Liver (tissue), 9 donors: ENCODE measurements around the gene ASB8. TPM values are rescaled to one million over a fixed set of nuclear protein-coding genes. Genes with fewer than 3 reads are reported as not detected.

ENCODE experiments used
- DNase-seq: peaks from one replicate; pipeline ENCODE4 v3.0.0-alpha.2; 2017; ENCODE audit warnings: low spot score
- H3K27ac ChIP-seq, 2 donors: one replicate each; pipeline ENCODE4 v1.7.0; 2013; ENCODE audit warnings: inconsistent platforms in 2 of 2, low read length in 2 of 2, control low read depth in 1 of 2, low read depth in 1 of 2, mild to moderate bottlenecking in 1 of 2
- H3K27me3 ChIP-seq, 4 donors: one replicate each; pipeline versions ENCODE4 v1.6.1 to v1.7.0; 2013; ENCODE audit warnings: low read length in 3 of 4, inconsistent platforms in 1 of 4, mild to moderate bottlenecking in 1 of 4, moderate library complexity in 1 of 4; ENCODE audit not compliant: control insufficient read depth in 4 of 4, insufficient read depth in 4 of 4
- H3K36me3 ChIP-seq, 4 donors: one replicate each; pipeline versions ENCODE4 v1.6.1 to v1.7.0; 2013; ENCODE audit warnings: low read length in 3 of 4, mild to moderate bottlenecking in 3 of 4, low read depth in 1 of 4, moderate library complexity in 1 of 4; ENCODE audit not compliant: control insufficient read depth in 4 of 4, insufficient read depth in 3 of 4
- H3K4me1 ChIP-seq, 4 donors: one replicate each; pipeline versions ENCODE4 v1.6.1 to v1.7.0; 2013; ENCODE audit warnings: low read length in 3 of 4, mild to moderate bottlenecking in 3 of 4, moderate library complexity in 1 of 4; ENCODE audit not compliant: control insufficient read depth in 4 of 4, insufficient read depth in 4 of 4
- H3K4me3 ChIP-seq, 3 donors: one replicate each; pipeline versions ENCODE4 v1.6.1 to v1.7.0; 2013; ENCODE audit warnings: low read length in 3 of 3, control low read depth in 1 of 3, low read depth in 1 of 3, mild to moderate bottlenecking in 1 of 3
- H3K9ac ChIP-seq, 2 donors: one replicate each; pipeline ENCODE4 v1.7.0; 2013; ENCODE audit warnings: low read length in 2 of 2, mild to moderate bottlenecking in 2 of 2, moderate library complexity in 2 of 2, control low read depth in 1 of 2, low read depth in 1 of 2
- H3K9me3 ChIP-seq, 4 donors: one replicate each; pipeline versions ENCODE4 v1.6.1 to v1.7.0; 2013; ENCODE audit warnings: low read length in 3 of 4; ENCODE audit not compliant: control insufficient read depth in 4 of 4
- EGR1 ChIP-seq, 2 donors: IDR thresholded peaks; 2 replicates each; pipeline ENCODE4 v1.6.1; 2016 to 2018; ENCODE audit warnings: antibody characterized with exemption in 2 of 2, low read depth in 2 of 2
- FOXA1 ChIP-seq: IDR thresholded peaks from 2 replicates; pipeline ENCODE4 v1.6.1; 2016; ENCODE audit warnings: antibody characterized with exemption
- FOXA2 ChIP-seq: IDR thresholded peaks from 2 replicates; pipeline ENCODE4 v1.6.1; 2016; ENCODE audit warnings: antibody characterized with exemption
- GABPA ChIP-seq, 2 donors: IDR thresholded peaks in 1 of 2; conservative IDR thresholded peaks in 1 of 2; 2 replicates each; pipeline ENCODE4 v1.6.1; 2016; ENCODE audit warnings: antibody characterized with exemption in 2 of 2, mild to moderate bottlenecking in 1 of 2, moderate library complexity in 1 of 2
- HNF4G ChIP-seq: IDR thresholded peaks from 2 replicates; pipeline ENCODE4 v1.6.1; 2016; ENCODE audit warnings: antibody characterized with exemption
- JUND ChIP-seq, 2 donors: IDR thresholded peaks; 2 replicates each; pipeline ENCODE4 v1.6.1; 2016; ENCODE audit warnings: antibody characterized with exemption in 2 of 2
- MAX ChIP-seq: IDR thresholded peaks from 2 replicates; pipeline ENCODE4 v1.6.1; 2016; ENCODE audit warnings: antibody characterized with exemption
- NR2F2 ChIP-seq: IDR thresholded peaks from 2 replicates; pipeline ENCODE4 v1.6.1; 2016; ENCODE audit warnings: antibody characterized with exemption
- RAD21 ChIP-seq, 2 donors: IDR thresholded peaks; 2 replicates each; pipeline ENCODE4 v1.6.1; 2016; ENCODE audit warnings: antibody characterized with exemption in 2 of 2, mild to moderate bottlenecking in 2 of 2
- RXRA ChIP-seq, 2 donors: IDR thresholded peaks; 2 replicates each; pipeline ENCODE4 v1.6.1; 2017 to 2018; ENCODE audit warnings: antibody characterized with exemption in 2 of 2, mild to moderate bottlenecking in 1 of 2
- SP1 ChIP-seq: IDR thresholded peaks from 2 replicates; pipeline ENCODE4 v1.6.1; 2018; ENCODE audit warnings: antibody characterized with exemption, mild to moderate bottlenecking
- TAF1 ChIP-seq: conservative IDR thresholded peaks from 2 replicates; pipeline ENCODE4 v1.6.1; 2016; ENCODE audit warnings: antibody characterized with exemption, mild to moderate bottlenecking
- YY1 ChIP-seq: IDR thresholded peaks from 2 replicates; pipeline ENCODE4 v1.6.1; 2016; ENCODE audit warnings: antibody characterized with exemption, mild to moderate bottlenecking
- ZBTB33 ChIP-seq: IDR thresholded peaks from 2 replicates; pipeline ENCODE4 v1.6.1; 2016; ENCODE audit warnings: antibody characterized with exemption
- WGBS: extraction: QIAGEN DNeasy Blood & Tissue Kit; methylation state at CpG from one replicate; pipeline ENCODE4 v1.1.7; 2013; 5-methylcytosine and 5-hydroxymethylcytosine counted together
- polyA plus RNA-seq, 2 donors: library from polyadenylated mRNA; stranded (reverse) in 1 of 2; unstranded in 1 of 2; fragments of 200-250 nt in 1 of 2; fragments of >200 nt in 1 of 2; fragmentation: Nextera tagmentation in 1 of 2; extraction: Ambion mirVana in 1 of 2; gene quantifications; one replicate each; pipeline versions ENCODE4 v1.2.1 to v1.2.3, GENCODE V29; 2013 to 2015
- total RNA-seq, 2 donors: library from RNA; depleted of rRNA; stranded (reverse); fragments of >200 nt; gene quantifications; one replicate each; pipeline ENCODE4 v1.2.3, GENCODE V29; 2014
- TF ChIP-seq, protein P1 (sequence below): fragments of 150-350 bp; IDR thresholded peaks from 2 replicates; pipeline ENCODE4 v1.5.1; 2017; ENCODE audit warnings: improper control_type of control experiment, low read depth, low read length; ENCODE audit not compliant: missing input control
- TF ChIP-seq, protein P2 (sequence below): IDR thresholded peaks from 2 replicates; pipeline ENCODE4 v1.6.1; 2016; ENCODE audit warnings: antibody characterized with exemption
- donor health status: healthy.
- donor health status: healthy.
- donor health status: healthy.
- donor health status: healthy.
- donor health status: healthy.

The ASB8 gene
- total and polyA plus RNA-seq, 4 donors, result 17.0 to 23.5 (median 18.2) TPM

DNA sequence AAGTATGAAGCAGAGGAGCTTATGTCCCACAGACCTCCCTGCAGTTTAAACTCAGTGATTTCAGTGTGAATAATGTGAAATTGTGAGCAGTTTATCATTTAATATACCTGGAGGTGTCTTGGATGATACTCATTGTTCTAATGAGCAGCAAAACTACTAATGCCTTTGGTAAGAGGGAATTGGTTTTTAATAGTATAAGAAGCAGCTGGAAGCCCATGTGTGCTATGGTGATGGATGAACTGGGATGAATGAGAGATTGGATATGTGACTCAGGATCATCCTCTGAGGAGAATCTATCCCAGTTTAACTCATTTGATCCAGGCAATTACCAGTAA is 19.1 kb upstream of the ASB8 start:
- TF ChIP-seq FOXA1 (no peak), HNF4G (no peak), FOXA2 (no peak), MAX (no peak), RAD21 (IDR thresholded peaks at IDR 0.05) (no peak)
- TF ChIP-seq, protein P1, sequence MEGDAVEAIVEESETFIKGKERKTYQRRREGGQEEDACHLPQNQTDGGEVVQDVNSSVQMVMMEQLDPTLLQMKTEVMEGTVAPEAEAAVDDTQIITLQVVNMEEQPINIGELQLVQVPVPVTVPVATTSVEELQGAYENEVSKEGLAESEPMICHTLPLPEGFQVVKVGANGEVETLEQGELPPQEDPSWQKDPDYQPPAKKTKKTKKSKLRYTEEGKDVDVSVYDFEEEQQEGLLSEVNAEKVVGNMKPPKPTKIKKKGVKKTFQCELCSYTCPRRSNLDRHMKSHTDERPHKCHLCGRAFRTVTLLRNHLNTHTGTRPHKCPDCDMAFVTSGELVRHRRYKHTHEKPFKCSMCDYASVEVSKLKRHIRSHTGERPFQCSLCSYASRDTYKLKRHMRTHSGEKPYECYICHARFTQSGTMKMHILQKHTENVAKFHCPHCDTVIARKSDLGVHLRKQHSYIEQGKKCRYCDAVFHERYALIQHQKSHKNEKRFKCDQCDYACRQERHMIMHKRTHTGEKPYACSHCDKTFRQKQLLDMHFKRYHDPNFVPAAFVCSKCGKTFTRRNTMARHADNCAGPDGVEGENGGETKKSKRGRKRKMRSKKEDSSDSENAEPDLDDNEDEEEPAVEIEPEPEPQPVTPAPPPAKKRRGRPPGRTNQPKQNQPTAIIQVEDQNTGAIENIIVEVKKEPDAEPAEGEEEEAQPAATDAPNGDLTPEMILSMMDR, result no peak
- H3K27ac ChIP-seq, result no peak overlapping the region
- no peaks in the 10 kb centered on the region for H3K9me3 ChIP-seq
- H3K27me3 ChIP-seq, result peaks cover 0 to 6% (median 2%) of the 10 kb centered on the region in 4 donors
- no peak for DNase-seq
- no peak overlapping the region for H3K4me3 ChIP-seq
- H3K9ac ChIP-seq, result no peak overlapping the region
- no peaks in the 10 kb centered on the region for H3K36me3 ChIP-seq
- H3K4me1 ChIP-seq, result no peaks in the 10 kb centered on the region

DNA sequence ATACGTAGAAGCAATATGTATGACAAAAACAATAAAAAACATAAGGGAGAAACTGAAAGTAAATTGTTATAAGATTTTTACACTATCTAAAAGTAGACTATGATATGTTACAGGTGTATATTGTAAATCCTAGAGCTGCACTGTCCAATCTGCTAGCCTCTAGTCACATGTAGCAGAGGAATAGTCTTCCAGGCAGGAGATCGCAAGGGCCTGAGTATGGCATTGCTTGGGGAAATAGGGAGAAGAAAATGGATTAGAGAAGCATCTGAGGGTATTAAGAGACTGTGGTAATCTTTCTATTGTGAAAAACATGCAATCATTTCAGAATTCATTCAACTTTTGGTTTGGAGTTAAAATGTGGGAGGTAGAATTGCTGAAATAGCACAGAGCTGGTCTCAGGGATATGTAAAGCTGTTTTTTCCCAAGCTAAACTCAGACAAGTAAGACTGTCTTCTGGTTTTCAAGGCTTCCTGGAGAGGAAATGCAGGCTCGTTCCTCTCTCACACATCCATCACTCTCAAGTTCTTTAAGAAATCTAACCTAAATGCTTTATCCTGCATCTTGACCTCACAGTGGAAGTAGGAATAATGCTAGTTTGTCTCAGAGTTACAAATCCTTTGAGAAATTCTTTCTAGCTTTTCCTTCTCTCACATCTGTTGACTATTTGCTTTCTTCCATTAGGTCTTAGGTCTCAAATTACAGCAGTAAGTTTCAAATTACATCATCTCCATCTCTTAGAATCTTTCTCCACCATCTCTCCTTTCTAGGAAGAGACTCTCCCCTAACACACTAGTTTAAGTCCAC is 18.5 kb upstream of the ASB8 start:
- Histone ChIP-seq H3K36me3 (no peaks in the 10 kb centered on the region), H3K27me3 (peaks cover 0 to 6% (median 0%) of the 10 kb centered on the region in 4 donors), H3K27ac (no peak overlapping the region), H3K4me1 (no peaks in the 10 kb centered on the region), H3K4me3 (no peak overlapping the region), H3K9ac (no peak overlapping the region), H3K9me3 (no peaks in the 10 kb centered on the region)
- 69% methylated on average over 3 of the region's 3 CpGs for WGBS
- DNase-seq, result no peak
- no peak for TF ChIP-seq HNF4G

DNA sequence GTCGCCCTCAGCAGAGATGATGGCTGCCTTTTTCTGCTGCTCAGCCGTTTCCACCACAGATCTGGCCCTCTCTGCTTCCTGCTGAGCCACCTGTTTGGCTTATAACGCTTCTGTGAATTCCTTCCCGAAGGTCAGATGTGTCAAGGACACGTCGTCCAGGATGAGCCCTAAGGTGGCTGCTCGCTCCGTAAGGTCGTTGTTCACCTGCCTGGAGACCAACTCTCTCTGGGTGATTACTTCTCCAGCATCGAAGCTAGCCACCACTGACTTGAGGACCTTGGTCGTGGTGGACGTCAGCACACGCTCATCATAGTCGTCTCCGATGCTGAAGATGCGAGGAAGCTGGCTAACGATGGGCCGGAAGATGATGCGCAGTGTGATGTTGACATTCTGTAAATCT is 11.7 kb upstream of the ASB8 start:
- Histone ChIP-seq H3K27me3 (no peaks in the 10 kb centered on the region), H3K9ac (no peak overlapping the region), H3K9me3 (no peaks in the 10 kb centered on the region), H3K4me3 (no peak overlapping the region), H3K36me3 (no peaks in the 10 kb centered on the region), H3K27ac (no peak overlapping the region), H3K4me1 (peaks cover 0 to 3% (median 0%) of the 10 kb centered on the region in 4 donors)
- no peak for DNase-seq
- 84% methylated on average over 19 of the region's 19 CpGs for WGBS
- TF ChIP-seq JUND (IDR thresholded peaks at IDR 0.05), result no peak
- no peak for TF ChIP-seq NR2F2

- no peaks in the 10 kb centered on the region for H3K36me3 ChIP-seq
- no peak overlapping the region for H3K9ac ChIP-seq
- no peaks in the 10 kb centered on the region for H3K9me3 ChIP-seq
- no peak for DNase-seq
- H3K27ac ChIP-seq, result no peak overlapping the region
- H3K4me1 ChIP-seq, result peaks cover 0 to 3% (median 0%) of the 10 kb centered on the region in 4 donors
- no peak overlapping the region for H3K4me3 ChIP-seq
- no peaks in the 10 kb centered on the region for H3K27me3 ChIP-seq
- WGBS, result 6% methylated on average over 2 of the region's 2 CpGs
- TF ChIP-seq TAF1, result no peak
- TF ChIP-seq MAX, result no peak
- TF ChIP-seq, protein P2, sequence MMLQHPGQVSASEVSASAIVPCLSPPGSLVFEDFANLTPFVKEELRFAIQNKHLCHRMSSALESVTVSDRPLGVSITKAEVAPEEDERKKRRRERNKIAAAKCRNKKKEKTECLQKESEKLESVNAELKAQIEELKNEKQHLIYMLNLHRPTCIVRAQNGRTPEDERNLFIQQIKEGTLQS, result no peak
- no peak for TF ChIP-seq YY1
- no peak for TF ChIP-seq RXRA (IDR thresholded peaks at IDR 0.05)
- TF ChIP-seq JUND (IDR thresholded peaks at IDR 0.05), result no peak
- no peak for TF ChIP-seq SP1
- TF ChIP-seq HNF4G, result no peak
- no peak for TF ChIP-seq GABPA (IDR thresholded peaks at IDR 0.05 in 1 of 2, conservative IDR thresholded peaks at IDR 0.05 in 1 of 2)
- TF ChIP-seq FOXA2, result no peak
- TF ChIP-seq FOXA1, result no peak
- TF ChIP-seq ZBTB33, result no peak
- no peak for TF ChIP-seq EGR1 (IDR thresholded peaks at IDR 0.05; ENCODE audit: low read depth in 2 of 2)
Measured at GRCh38 chr12:48165089-48165981, 8.0 kb upstream of the ASB8 start.
